Endometrial microvascular endothelial cells (primary cell): ENCODE results near the gene GLIS2. TPM values are rescaled to one million over a fixed set of nuclear protein-coding genes. Genes with fewer than 3 reads are reported as not detected.

Experiments used
- in situ Hi-C: cut with HindIII; loops from 2 replicates; pipeline ENCODE4 v1.10.0; 2017; ENCODE audit warnings: low sequenced_read_pairs, low pct_unique_long_range_greater_than_20kb; ENCODE audit errors: inconsistent ontology term
- total RNA-seq: library from RNA; depleted of rRNA; stranded (reverse); fragments of >200 nt; gene quantifications from one replicate; pipeline ENCODE4 v1.2.3, GENCODE V29; 2015; ENCODE audit errors: inconsistent ontology term

Gene GLIS2
- total RNA-seq, 1 donor from 2014 or later = 2.8 TPM

DNA sequence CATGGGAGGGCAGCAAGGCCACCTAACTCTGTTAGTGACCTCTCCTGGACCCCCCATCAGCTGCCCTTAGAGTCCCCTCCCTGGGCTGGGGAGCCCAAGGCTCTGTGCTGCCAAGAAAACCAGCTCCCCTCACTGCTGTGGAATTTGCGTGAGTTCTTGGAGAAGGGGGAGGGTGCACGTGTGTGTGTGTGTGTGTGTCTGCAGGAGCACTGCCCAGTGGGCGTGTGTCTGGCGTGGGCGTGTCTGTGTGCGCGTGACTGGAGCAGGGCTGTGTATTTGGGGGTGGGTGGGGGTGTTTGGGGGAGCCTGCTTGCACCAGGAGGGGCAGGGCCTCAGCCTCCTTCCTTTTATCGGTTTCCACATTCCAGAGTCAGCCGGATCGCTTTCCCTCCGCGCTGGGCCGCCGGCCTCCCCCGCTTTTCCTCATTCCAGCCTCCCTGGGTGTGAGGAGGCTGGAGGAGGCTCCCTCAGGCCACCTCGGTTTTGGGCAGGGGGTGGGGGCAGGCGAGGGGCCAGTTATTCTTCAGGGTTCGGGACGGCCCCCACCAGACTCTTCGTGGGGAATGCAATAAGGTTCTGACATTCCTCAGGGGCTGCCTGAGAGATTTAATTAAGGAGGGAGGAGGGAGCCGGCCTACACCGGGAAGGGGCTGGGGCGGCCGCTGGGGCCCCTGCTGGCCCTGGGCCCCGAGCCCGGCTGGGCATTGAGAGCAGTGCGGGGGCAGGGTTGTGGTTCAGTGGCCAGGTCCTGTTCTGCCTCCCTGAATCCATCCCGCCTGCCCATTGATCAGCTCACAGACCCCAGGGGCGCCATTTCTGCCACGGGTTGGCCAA, 58.3 kb downstream of the GLIS2 start:
- in situ Hi-C loops = no loop called here

DNA sequence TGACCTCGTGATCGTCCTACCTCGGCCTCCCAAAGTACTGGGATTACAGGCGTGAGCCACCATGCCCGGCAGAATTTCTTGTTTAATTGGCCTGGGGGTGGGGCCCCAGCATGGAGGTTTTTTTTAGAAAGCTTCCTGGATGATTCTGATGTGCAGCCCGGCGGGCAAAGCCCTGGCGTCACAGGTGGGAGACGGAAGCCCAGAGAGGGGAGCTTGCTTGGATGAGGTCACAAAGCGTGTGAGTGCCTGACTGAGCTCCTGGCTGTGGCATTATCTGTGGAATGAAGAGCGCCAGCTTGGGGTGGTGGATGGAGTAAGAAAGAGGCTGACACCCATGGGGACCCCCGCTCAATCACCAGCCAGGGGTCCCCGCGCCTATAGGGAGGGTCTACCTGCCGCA, 59.9 kb downstream of the GLIS2 start:
- in situ Hi-C loops = no loop called here

DNA sequence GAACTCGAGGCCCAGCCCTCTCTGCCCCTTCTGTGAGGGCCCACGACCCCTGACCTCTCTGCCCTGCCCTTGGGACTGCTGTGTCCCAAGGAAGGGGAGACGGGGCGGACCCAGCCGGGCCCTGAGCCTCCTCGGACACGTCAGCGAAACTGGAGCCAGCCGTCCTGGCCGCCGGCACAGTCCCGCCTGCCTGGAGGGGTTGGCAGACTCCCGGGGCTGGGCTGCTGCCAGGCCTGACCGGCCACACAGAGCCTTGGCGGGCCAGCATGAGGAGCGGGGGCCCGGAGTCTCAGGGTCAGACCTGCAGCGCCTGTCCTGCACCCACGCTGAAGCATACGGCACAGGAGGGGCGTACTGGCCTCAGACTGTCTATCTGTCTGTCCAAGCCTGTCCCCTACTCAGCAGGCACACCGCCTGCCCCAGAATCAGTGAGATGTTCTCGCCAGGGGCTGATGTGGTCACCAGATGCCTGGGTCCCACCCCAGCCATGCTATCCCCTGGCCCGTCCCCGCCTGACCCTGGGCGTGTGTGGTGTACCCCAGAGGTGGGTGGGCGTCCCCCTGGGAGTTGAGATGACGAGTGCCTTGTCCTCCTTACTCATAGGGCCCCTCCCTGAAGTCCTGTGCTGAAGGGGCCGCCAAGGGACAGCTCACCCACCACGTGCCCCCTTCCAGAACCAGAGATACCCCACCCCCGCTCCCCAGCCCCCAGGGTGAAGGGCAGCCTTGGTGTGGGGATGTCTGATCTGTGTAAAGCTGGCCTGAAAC, 60.4 kb downstream of the GLIS2 start:
- in situ Hi-C loops = no loop called here

- in situ Hi-C loops = no loop called here
Observed at GRCh38 chr16:4376893-4377572, 61.2 kb downstream of the GLIS2 start.

DNA sequence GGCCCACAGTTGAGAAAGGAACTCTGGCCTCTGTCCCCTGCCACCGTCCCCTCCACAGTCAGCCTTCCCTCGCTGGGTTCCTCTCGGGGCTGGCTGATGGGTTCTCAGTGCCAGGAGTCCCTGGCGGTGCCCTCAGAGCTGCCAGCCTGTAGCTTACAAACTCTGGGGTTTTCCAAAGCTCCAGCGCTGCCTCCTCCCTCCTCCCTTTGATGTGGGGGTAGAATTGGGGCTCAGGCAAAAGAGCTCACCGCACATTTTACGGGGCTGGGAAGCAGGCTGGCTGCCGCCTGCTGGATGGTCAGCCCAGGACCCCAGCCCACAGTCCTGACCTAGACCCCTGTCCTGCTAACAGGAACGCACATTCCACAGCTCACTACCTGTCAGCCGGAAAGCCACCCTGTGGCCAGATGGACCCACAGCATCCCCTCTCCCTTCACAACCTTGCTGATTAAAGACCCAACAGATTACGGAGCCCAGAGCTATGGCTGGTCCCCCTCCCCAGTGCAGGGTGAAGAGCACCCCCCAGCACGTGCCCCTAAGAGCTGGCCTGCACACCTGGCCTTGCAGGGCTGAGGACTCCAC, 61.8 kb downstream of the GLIS2 start:
- in situ Hi-C loops = no loop called here

DNA sequence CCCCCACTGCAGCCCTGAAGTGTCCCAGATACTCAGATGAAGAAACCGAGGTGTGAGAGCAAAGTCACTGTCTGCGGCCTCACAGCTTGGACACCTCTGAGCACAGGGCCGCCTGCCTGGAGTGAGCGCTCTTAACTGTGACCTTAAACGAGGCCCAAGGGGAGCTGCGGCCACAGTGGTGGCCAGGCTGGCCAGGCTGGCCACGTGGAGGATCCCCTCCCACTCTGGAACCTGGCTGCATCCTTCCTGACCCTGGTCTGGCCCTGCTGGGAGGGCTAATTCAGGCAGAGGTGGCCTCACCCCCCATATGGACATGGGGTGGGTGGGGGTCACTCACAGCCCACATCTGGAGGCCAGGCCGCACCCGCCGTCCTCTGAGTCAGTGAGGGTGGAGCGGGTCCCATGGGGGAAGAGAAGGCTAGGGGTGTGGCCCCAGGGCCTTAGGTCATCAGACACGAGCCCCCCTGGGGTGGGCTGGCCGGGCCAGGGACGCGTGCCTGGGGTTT, 62.3 kb downstream of the GLIS2 start:
- in situ Hi-C loops = no loop called here

DNA sequence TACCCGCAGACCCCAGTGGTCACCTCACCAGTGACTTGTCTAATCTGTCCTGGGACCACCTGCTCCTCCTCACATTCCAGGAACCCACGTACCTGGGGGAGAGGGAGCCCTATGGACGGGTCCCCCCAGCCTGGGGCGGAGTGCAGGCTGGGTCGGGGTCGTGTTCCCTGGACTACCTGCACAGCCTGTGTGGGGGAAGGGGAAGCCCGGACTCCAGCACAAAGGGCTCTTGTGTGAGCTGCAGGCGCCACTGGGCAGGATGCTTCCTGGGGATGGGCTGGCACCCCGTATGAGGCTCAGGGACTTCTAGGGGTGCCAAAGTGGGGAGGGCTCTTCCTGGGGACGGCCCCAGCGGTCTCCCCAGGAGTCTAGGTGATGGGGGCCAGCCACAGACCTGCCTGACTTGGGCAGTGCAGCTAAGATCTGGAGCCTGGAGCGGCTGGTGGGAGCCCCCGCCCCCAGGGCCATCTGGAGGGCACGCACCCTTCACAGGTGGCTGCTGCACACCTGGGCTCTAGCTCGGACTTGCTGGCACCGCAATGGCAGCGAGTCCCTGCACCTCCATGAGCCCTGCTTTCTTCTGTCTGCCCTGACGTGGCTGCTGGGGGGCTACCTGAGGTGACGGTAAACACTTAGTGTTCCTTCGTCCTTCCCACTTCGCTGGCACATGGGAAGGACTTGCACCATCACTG, 63.3 kb downstream of the GLIS2 start:
- in situ Hi-C loops = no loop called here

GRCh38 chr16:4380119-4381063, 64.5 kb downstream of the GLIS2 start:
- in situ Hi-C loops = no loop called here

DNA sequence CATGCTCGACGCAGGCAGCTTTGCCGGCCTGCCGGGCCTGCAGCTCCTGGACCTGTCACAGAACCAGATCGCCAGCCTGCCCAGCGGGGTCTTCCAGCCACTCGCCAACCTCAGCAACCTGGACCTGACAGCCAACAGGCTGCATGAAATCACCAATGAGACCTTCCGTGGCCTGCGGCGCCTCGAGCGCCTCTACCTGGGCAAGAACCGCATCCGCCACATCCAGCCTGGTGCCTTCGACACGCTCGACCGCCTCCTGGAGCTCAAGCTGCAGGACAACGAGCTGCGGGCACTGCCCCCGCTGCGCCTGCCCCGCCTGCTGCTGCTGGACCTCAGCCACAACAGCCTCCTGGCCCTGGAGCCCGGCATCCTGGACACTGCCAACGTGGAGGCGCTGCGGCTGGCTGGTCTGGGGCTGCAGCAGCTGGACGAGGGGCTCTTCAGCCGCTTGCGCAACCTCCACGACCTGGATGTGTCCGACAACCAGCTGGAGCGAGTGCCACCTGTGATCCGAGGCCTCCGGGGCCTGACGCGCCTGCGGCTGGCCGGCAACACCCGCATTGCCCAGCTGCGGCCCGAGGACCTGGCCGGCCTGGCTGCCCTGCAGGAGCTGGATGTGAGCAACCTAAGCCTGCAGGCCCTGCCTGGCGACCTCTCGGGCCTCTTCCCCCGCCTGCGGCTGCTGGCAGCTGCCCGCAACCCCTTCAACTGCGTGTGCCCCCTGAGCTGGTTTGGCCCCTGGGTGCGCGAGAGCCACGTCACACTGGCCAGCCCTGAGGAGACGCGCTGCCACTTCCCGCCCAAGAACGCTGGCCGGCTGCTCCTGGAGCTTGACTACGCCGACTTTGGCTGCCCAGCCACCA, 65.4 kb downstream of the GLIS2 start:
- in situ Hi-C loops = no loop called here

- in situ Hi-C loops = no loop called here
Observed at GRCh38 chr16:4381935-4382794, 66.3 kb downstream of the GLIS2 start.

GRCh38 chr16:4382795-4383357, 67.0 kb downstream of the GLIS2 start:
- in situ Hi-C loops = no loop called here

- in situ Hi-C loops = no loop called here
Observed at GRCh38 chr16:4383591-4384444, 68.0 kb downstream of the GLIS2 start.

- in situ Hi-C loops = no loop called here
Observed at GRCh38 chr16:4384509-4384942, 68.7 kb downstream of the GLIS2 start.

GRCh38 chr16:4385066-4385788, 69.4 kb downstream of the GLIS2 start:
- in situ Hi-C loops = no loop called here
